Measurements from ENCODE around the gene MACF1. TPM values are rescaled to one million over a fixed set of nuclear protein-coding genes. Genes with fewer than 3 reads are reported as not detected.

The MACF1 gene
- total RNA-seq, 1 experiment from 2014 or later, result 265 TPM

DNA sequence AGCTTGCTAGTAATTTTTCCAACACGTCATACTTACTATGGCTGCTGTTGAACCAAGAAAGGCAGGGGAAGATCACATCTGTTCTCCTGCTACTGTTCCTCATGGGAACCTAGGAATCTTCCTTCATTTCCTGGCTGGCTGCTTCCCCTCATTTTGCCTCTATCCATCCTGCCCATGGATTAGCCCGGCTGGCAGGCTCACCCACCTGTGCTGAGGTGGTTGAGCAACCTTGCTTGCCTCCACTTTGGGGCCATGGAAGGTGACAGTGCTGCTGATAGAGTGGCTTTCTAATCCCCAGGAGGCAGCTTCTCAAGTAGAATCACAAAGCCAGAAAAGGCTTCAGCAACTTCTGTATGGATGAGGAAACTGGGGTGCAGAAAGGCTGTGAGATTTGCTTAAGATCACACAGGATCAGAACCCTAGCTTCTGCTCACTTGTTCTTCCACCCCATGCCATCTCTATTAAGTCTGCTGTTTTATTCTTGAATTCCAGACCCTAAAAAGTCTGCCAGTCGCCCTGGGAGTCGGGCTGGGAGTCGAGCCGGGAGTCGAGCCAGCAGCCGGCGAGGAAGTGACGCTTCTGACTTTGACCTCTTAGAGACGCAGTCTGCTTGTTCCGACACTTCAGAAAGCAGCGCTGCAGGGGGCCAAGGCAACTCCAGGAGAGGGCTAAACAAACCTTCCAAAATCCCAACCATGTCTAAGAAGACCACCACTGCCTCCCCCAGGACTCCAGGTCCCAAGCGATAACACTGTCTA lies 280.7 kb downstream of the MACF1 start:
- Histone ChIP-seq H3K27ac (ENCODE audit: low read depth, low read length, poor library complexity, severe bottlenecking) (no peak overlapping the region), H3K27me3 (replicated peaks; ENCODE audit: insufficient read depth, low read depth, low read length, poor library complexity) (no peaks in the 10 kb centered on the region), H3K36me3 (ENCODE audit: insufficient read depth, low read length, poor library complexity, severe bottlenecking) (peaks cover 61% of the 10 kb centered on the region), H3K4me3 (ENCODE audit: low read depth, low read length, poor library complexity, severe bottlenecking) (no peak overlapping the region), H3K9me3 (ENCODE audit: low read depth, low read length, poor library complexity, severe bottlenecking) (no peaks in the 10 kb centered on the region), H3K4me1 (ENCODE audit: insufficient read depth, low read length, poor library complexity, severe bottlenecking) (no peaks in the 10 kb centered on the region)
- no peak for DNase-seq (ENCODE audit: low spot score)
- POLR2A ChIA-PET (ENCODE audit: low non-redundant PET), result interaction anchor here (0.5 kb wide), 1 partner anchor 389 kb away, joined by 7 read pairs; no protein-coding TSS in a partner anchor
- BruUV-seq (replicated peaks), result no TSS peak
- no peak for TF ChIP-seq CTCF (conservative IDR thresholded peaks at IDR 0.05; ENCODE audit: low read depth, low read length)
- TF ChIP-seq EZH2 (IDR thresholded peaks at IDR 0.05; ENCODE audit: borderline replicate concordance, low read depth, low read length, poor library complexity, severe bottlenecking), result no peak
- intact Hi-C loops (cut with micrococcal nuclease; ENCODE audit: unreplicated experiment), result no loop called here
- CTCF ChIA-PET, result no interaction called here

DNA sequence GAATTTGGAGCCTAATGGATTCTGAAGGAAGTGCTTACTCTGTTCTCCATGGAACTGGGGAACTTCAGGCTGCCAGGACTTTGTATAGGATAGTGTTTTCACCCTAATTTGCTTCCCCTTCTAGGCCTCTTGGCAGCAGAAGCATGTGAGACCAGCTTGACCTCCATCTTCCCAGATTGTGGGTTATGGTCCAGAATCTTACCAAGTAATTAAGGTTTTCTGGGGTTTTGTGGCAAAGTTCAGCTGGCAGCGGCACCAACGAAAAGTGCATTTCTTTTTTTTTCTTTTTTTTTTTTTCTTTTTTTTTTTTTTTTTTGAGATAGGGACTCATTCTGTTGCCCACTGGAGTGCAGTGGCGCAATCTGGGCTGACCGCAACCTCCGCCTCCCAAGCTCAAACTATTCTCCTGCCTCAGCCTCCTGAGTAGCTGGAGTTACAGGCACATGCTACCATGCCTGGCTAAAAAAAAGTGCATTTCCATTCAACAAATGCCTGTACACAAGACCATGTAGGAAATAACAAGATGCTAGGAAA lies 283.6 kb downstream of the MACF1 start:
- POLR2A ChIA-PET (ENCODE audit: low non-redundant PET), result no interaction called here
- Histone ChIP-seq H3K9me3 (ENCODE audit: low read depth, low read length, poor library complexity, severe bottlenecking) (no peaks in the 10 kb centered on the region), H3K4me3 (ENCODE audit: low read depth, low read length, poor library complexity, severe bottlenecking) (no peak overlapping the region), H3K27me3 (replicated peaks; ENCODE audit: insufficient read depth, low read depth, low read length, poor library complexity) (peaks cover 6% of the 10 kb centered on the region), H3K36me3 (ENCODE audit: insufficient read depth, low read length, poor library complexity, severe bottlenecking) (peaks cover 39% of the 10 kb centered on the region), H3K27ac (ENCODE audit: low read depth, low read length, poor library complexity, severe bottlenecking) (no peak overlapping the region), H3K4me1 (ENCODE audit: insufficient read depth, low read length, poor library complexity, severe bottlenecking) (no peaks in the 10 kb centered on the region)
- intact Hi-C loops (cut with micrococcal nuclease; ENCODE audit: unreplicated experiment), result no loop called here
- no peak for DNase-seq (ENCODE audit: low spot score)
- BruUV-seq (replicated peaks), result no TSS peak
- TF ChIP-seq CTCF (conservative IDR thresholded peaks at IDR 0.05; ENCODE audit: low read depth, low read length), result no peak
- no peak for TF ChIP-seq EZH2 (IDR thresholded peaks at IDR 0.05; ENCODE audit: borderline replicate concordance, low read depth, low read length, poor library complexity, severe bottlenecking)
- CTCF ChIA-PET, result no interaction called here

GRCh38 chr1:39488793-39489566 lies 284.5 kb downstream of the MACF1 start:
- DNase-seq (ENCODE audit: low spot score), result no peak
- H3K27ac ChIP-seq (ENCODE audit: low read depth, low read length, poor library complexity, severe bottlenecking), result no peak overlapping the region
- intact Hi-C loops (cut with micrococcal nuclease; ENCODE audit: unreplicated experiment), result no loop called here
- no peak for TF ChIP-seq EZH2 (IDR thresholded peaks at IDR 0.05; ENCODE audit: borderline replicate concordance, low read depth, low read length, poor library complexity, severe bottlenecking)
- peaks cover 32% of the 10 kb centered on the region for H3K36me3 ChIP-seq (ENCODE audit: insufficient read depth, low read length, poor library complexity, severe bottlenecking)
- no peak overlapping the region for H3K4me3 ChIP-seq (ENCODE audit: low read depth, low read length, poor library complexity, severe bottlenecking)
- ChIA-PET POLR2A (ENCODE audit: low non-redundant PET) (no interaction called here), CTCF (interaction anchor here (0.6 to 0.7 kb wide), 2 partner anchors 390 to 428 kb away, joined by 3 to 4 read pairs; no protein-coding TSS in a partner anchor)
- H3K4me1 ChIP-seq (ENCODE audit: insufficient read depth, low read length, poor library complexity, severe bottlenecking), result no peaks in the 10 kb centered on the region
- BruUV-seq (replicated peaks), result no TSS peak
- peaks cover 8% of the 10 kb centered on the region for H3K27me3 ChIP-seq (replicated peaks; ENCODE audit: insufficient read depth, low read depth, low read length, poor library complexity)
- H3K9me3 ChIP-seq (ENCODE audit: low read depth, low read length, poor library complexity, severe bottlenecking), result no peaks in the 10 kb centered on the region

All from A673 (cell line).